GM10266 (cell line): ENCODE measurements around the gene LSM14A.

ENCODE experiments used
- DNase-seq: peaks from one replicate; pipeline ENCODE4 v3.0.0; 2012; ENCODE audit errors: extremely low spot score
- CTCF ChIP-seq: IDR thresholded peaks from 2 replicates; pipeline ENCODE4 v1.5.1; 2012; ENCODE audit warnings: mild to moderate bottlenecking, low read depth; ENCODE audit not compliant: control insufficient read depth, insufficient read depth; ENCODE audit errors: missing control alignments

The LSM14A gene

GRCh38 chr19:34134190-34135053, 37.9 kb upstream of the LSM14A start:
- DNase-seq = peak; percentile 97
- TF ChIP-seq CTCF = no peak

- no peak for TF ChIP-seq CTCF
Observed at GRCh38 chr19:34135054-34135800, 37.1 kb upstream of the LSM14A start.

GRCh38 chr19:34135821-34136611, 36.3 kb upstream of the LSM14A start:
- TF ChIP-seq CTCF = no peak
- no peak for DNase-seq

More at GRCh38 chr19:34135054-34135800, 37.1 kb upstream of the LSM14A start:
- DNase-seq = no peak

- no peak for TF ChIP-seq CTCF
- DNase-seq = no peak
Observed at GRCh38 chr19:34141025-34141424, 31.3 kb upstream of the LSM14A start.

- DNase-seq = no peak
- TF ChIP-seq CTCF = no peak
Observed at GRCh38 chr19:34142440-34142839, 29.9 kb upstream of the LSM14A start.

- TF ChIP-seq CTCF = peak; percentile 82
- peak; percentile 58 for DNase-seq
Observed at GRCh38 chr19:34145741-34146202, 26.5 kb upstream of the LSM14A start.
